ELF-1 (cell line): ENCODE measurements around the gene JAKMIP1.
A peak's percentile ranks its signal among the peaks of the same experiment; 100 is the strongest.
"Not testable (repeated sequence)": the region's sequence is repeated elsewhere in the genome, so short reads cannot be mapped to it uniquely, and the experiment has no call there.

ENCODE experiments used
- DNase-seq: peaks from one replicate; pipeline ENCODE4 v3.0.0-alpha.2; 2016; ENCODE audit warnings: low read depth, low spot score

Gene JAKMIP1

GRCh38 chr4:6229095-6229494, 28.7 kb upstream of the JAKMIP1 start:
- DNase-seq, result no peak

- DNase-seq, result no peak
Observed at GRCh38 chr4:6228158-6229067, 28.1 kb upstream of the JAKMIP1 start.

- no peak for DNase-seq
Observed at GRCh38 chr4:6227412-6228157, 27.2 kb upstream of the JAKMIP1 start.

DNA sequence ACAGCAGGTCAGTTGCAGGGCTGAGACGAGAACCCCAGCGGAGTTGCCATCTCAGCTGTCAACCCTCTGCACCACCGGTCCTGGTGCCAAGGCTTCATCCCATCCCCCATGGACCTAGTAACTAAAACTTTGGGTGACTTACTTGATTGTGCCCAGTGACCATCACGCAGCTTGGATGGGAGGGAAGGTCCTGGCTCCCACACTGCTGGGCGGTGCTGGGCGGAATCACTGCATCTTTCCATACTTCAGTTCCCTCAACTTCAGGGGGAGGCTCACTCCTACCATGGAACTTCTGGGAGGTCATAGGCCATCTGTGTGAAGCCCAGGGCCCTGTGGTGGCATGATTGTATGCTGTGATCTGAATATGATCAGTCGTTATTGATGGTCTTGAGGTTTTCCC, 26.2 kb upstream of the JAKMIP1 start:
- DNase-seq, result no peak

GRCh38 chr4:6225469-6225868, 25.1 kb upstream of the JAKMIP1 start:
- peak; percentile 67 for DNase-seq

DNA sequence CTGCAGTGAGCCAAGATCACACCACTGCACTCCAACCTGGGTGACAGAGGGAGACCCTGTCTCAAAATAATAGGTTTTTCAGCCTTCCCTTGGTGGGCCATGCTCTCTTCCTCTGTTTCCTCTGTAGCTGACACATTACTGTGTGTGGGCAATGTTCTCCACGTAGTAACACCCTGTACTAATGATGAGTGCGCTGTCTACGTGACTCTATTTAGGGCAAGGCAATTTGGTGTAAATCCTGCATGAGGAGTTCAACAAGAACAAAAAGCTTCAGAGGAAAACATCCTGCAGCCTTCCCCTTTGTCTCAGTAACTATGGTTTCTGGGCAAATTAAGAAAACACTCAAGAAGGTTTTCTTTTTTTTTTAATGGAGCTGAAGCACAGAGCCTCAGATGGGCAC, 24.4 kb upstream of the JAKMIP1 start:
- DNase-seq, result no peak

DNA sequence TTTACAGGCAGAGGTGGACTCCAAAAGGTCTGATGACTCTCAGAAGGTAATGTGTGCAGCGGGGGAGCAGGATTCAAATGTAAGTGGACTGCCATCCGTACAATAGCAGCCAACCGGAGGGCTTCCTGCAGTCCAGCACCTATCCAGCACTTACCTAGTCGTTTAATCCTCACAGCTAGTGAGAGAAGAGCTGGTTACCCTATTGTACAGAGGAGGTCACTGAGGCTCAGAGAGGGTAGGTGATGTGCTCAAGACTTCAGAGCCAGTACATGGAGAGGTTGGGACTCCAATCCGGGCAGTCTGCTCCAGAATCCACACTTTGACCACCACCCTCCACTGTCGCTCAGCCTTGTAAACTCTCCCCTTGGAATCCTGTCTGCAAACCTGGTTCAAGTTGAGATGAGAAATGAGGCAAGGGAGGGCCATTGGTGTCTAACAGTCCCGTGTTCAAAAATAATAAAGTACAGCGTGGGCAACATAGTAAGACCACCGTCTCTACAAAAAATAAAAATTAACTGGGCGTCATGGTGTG, 22.5 kb upstream of the JAKMIP1 start:
- DNase-seq, result peak; percentile 87

- DNase-seq, result peak; percentile 70
Observed at GRCh38 chr4:6221851-6222760, 21.8 kb upstream of the JAKMIP1 start.

- peak; percentile 49 for DNase-seq
Observed at GRCh38 chr4:6221301-6221850, 21.0 kb upstream of the JAKMIP1 start.

GRCh38 chr4:6217716-6218381, 17.5 kb upstream of the JAKMIP1 start:
- DNase-seq, result no peak

DNA sequence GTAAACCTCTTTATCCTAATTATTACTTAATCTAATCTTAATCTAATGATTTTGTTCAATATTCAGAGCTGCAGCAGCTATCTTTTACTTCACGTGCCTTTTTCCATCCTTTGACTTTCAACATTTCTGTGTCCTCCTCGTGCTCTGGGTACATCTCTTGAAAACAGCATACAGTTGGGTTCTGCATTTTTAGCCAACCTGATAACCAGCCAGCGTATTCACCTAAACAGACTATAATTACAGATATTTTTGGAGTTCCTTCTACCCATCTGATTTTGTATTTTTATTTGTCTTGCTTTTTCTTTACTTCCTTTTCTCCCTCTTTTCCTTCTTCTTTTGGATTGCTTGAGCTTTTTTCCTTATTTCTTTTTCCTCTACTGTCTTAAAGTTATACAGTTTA, 16.2 kb upstream of the JAKMIP1 start:
- no peak for DNase-seq

- DNase-seq, result no peak
Observed at GRCh38 chr4:6209921-6210320, 9.6 kb upstream of the JAKMIP1 start.

DNA sequence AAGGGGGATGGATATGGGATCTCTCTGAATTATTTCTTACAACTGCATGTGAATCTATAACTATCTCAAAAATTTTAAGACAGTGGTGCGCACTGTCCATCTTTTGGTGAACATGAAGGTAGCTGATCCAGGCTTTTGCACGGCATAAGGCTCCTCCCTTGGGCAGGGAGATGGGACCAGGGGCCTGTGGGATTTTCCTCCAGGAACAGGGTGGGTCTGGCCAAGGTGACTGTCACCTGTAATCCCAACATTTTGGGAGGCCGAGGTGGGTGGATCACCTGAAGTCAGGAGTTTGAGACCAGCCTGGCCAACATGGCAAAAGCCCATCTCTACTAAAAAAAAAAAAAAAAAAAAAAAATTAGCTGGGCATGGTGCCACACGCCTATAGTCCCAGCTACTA, 8.9 kb upstream of the JAKMIP1 start:
- not testable (repeated sequence) for DNase-seq

- DNase-seq, result no peak
Observed at GRCh38 chr4:6208416-6208815, 8.1 kb upstream of the JAKMIP1 start.

- DNase-seq, result no peak
Observed at GRCh38 chr4:6207602-6208001, 7.3 kb upstream of the JAKMIP1 start.

DNA sequence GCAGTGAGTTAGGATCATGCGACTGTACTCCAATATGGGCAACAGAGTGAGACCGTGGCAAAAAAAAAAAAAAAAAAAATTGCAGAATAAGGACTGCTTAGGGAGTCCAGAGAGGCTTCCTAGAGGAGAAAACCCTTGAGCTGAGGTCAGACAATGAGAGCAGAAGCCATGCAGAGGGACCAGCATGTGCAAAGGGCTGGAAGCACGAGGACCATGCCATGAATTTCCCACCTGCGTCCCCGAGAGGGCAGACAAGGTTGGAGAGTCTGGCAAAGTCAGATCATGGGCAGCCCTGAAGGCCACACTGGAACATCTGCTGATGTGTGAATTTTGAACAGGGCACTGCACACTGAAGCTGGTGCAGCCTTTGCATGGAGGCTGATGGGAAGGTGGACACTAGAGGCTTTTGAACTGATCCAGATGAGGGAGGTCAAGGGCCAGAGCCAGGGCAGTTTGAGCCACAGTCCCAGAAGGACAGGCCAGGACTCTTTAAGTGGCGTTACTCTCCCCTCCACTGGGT, 6.5 kb upstream of the JAKMIP1 start:
- no peak for DNase-seq

- DNase-seq, result no peak
Observed at GRCh38 chr4:6205973-6206372, 5.6 kb upstream of the JAKMIP1 start.

DNA sequence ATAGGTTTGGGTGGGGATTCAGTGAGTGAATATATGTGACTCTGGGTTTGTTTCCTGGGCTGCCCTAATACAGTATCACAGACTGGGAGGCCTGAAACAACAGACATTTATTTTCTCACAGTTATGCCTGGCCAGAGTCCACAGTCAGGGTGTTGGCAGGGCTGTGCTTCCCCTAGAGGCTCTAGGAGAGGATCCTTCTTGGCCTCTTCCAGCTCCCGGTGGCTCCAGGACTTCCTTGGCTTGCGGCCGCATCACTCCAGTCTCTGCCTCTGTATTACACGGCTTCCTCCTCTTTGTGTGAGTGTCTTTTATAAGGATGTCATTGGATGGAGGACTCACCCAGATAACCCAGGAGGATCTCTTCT, 5.2 kb upstream of the JAKMIP1 start:
- no peak for DNase-seq

- no peak for DNase-seq
Observed at GRCh38 chr4:6204871-6205566, 4.7 kb upstream of the JAKMIP1 start.

- no peak for DNase-seq
Observed at GRCh38 chr4:6204098-6204497, 3.7 kb upstream of the JAKMIP1 start.
